Measurements from ENCODE around the gene CXCL11.

Gene CXCL11

GRCh38 chr4:76011700-76012387 is 24.0 kb downstream of the CXCL11 start:
- no peak for TF ChIP-seq ZBTB7A (IDR thresholded peaks at IDR 0.05; ENCODE audit: low read depth)
- TF ChIP-seq NFIC (IDR thresholded peaks at IDR 0.05), result no peak
- no peak for TF ChIP-seq FOXM1 (IDR thresholded peaks at IDR 0.05; ENCODE audit: borderline replicate concordance, low read depth)
- TF ChIP-seq TCF12 (IDR thresholded peaks at IDR 0.05; ENCODE audit: low read depth), result no peak
- no peak for TF ChIP-seq EGR1 (IDR thresholded peaks at IDR 0.05)
- TF ChIP-seq, protein P1, sequence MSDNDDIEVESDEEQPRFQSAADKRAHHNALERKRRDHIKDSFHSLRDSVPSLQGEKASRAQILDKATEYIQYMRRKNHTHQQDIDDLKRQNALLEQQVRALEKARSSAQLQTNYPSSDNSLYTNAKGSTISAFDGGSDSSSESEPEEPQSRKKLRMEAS (IDR thresholded peaks at IDR 0.05), result no peak
- no peak for TF ChIP-seq EP300 (IDR thresholded peaks at IDR 0.05; ENCODE audit: borderline replicate concordance)
- TF ChIP-seq CREB1 (IDR thresholded peaks at IDR 0.05; ENCODE audit: low read depth), result no peak
- TF ChIP-seq YY1 (IDR thresholded peaks at IDR 0.05; ENCODE audit: low read depth), result no peak
- TF ChIP-seq REST (IDR thresholded peaks at IDR 0.05; ENCODE audit: low read depth), result no peak
- TF ChIP-seq TEAD4 (IDR thresholded peaks at IDR 0.05), result no peak
- no peak for TF ChIP-seq CEBPB (IDR thresholded peaks at IDR 0.05)
- TF ChIP-seq RAD21 (IDR thresholded peaks at IDR 0.05; ENCODE audit: low read depth), result no peak
- no peak for TF ChIP-seq TAF1 (IDR thresholded peaks at IDR 0.05; ENCODE audit: low read depth)

DNA sequence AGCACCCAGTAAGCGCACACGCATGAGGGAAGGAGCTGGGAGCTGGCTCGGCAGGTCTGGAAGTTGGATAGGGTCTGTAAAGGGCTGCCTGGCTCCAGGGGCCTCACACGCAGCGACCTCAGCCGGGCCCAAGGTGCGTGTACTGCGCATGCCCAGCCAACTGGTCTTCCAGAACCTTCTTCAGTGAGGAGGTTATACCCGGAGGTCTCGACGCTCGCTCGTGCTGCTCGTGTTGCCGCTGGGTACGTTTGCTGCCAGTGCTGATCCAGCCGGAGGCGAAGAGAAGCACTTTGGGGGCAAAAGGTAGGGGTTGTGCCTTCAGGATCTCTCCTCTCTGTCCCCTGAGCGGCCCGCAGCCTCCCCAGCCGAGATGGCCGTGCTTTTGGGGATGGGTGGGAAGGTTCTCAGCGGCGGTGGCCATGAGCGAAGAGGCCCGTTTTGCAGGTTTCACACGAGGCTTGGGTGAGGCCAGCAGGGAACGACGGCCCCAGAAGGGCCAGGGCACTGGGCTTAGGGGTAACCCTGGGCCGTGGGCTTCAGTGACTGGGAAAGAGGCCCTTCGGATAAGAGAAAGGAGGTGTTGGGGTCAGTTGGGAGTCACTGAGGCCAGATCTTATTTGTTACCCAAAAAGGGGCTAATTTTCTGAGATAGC is 24.7 kb downstream of the CXCL11 start:
- TF ChIP-seq TAF1 (IDR thresholded peaks at IDR 0.05; ENCODE audit: low read depth), result no peak
- TF ChIP-seq, protein P1 (IDR thresholded peaks at IDR 0.05), result no peak
- TF ChIP-seq YY1 (IDR thresholded peaks at IDR 0.05; ENCODE audit: low read depth), result no peak
- TF ChIP-seq NFIC (IDR thresholded peaks at IDR 0.05), result no peak
- no peak for TF ChIP-seq EGR1 (IDR thresholded peaks at IDR 0.05)
- no peak for TF ChIP-seq REST (IDR thresholded peaks at IDR 0.05; ENCODE audit: low read depth)
- TF ChIP-seq CREB1 (IDR thresholded peaks at IDR 0.05; ENCODE audit: low read depth), result no peak
- no peak for TF ChIP-seq FOXM1 (IDR thresholded peaks at IDR 0.05; ENCODE audit: borderline replicate concordance, low read depth)
- TF ChIP-seq USF1 (IDR thresholded peaks at IDR 0.05), result no peak
- TF ChIP-seq EP300 (IDR thresholded peaks at IDR 0.05; ENCODE audit: borderline replicate concordance), result no peak
- TF ChIP-seq RAD21 (IDR thresholded peaks at IDR 0.05; ENCODE audit: low read depth), result no peak
- TF ChIP-seq TEAD4 (IDR thresholded peaks at IDR 0.05), result no peak
- TF ChIP-seq CEBPB (IDR thresholded peaks at IDR 0.05), result no peak
- no peak for TF ChIP-seq ZBTB7A (IDR thresholded peaks at IDR 0.05; ENCODE audit: low read depth)
- TF ChIP-seq TCF12 (IDR thresholded peaks at IDR 0.05; ENCODE audit: low read depth), result no peak

DNA sequence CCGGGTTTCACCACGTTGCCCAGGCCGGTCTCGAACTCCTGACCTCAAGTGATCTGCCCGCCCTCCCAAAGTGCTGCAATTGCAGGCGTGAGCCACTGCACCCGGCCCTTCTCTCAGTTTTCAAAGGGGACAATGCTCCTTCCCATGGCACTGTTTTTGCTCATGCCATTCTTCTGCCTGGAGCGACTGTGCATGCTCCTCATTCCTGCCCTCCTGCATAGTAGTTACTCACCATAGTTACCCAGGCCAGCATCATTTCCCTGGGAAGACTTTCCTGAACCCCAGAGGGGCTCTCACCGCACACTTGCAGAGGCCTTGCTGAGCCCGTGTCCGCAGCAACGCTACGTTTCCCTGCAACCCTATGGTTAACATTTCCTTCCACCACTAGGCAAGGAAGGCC is 25.3 kb downstream of the CXCL11 start:
- TF ChIP-seq ZBTB7A (IDR thresholded peaks at IDR 0.05; ENCODE audit: low read depth), result no peak
- TF ChIP-seq YY1 (IDR thresholded peaks at IDR 0.05; ENCODE audit: low read depth), result no peak
- TF ChIP-seq CREB1 (IDR thresholded peaks at IDR 0.05; ENCODE audit: low read depth), result no peak
- TF ChIP-seq TAF1 (IDR thresholded peaks at IDR 0.05; ENCODE audit: low read depth), result no peak
- no peak for TF ChIP-seq FOXM1 (IDR thresholded peaks at IDR 0.05; ENCODE audit: borderline replicate concordance, low read depth)
- TF ChIP-seq USF1 (IDR thresholded peaks at IDR 0.05), result no peak
- no peak for TF ChIP-seq TCF12 (IDR thresholded peaks at IDR 0.05; ENCODE audit: low read depth)
- TF ChIP-seq NFIC (IDR thresholded peaks at IDR 0.05), result no peak
- TF ChIP-seq CEBPB (IDR thresholded peaks at IDR 0.05), result no peak
- no peak for TF ChIP-seq REST (IDR thresholded peaks at IDR 0.05; ENCODE audit: low read depth)
- TF ChIP-seq, protein P1 (IDR thresholded peaks at IDR 0.05), result no peak
- no peak for TF ChIP-seq RAD21 (IDR thresholded peaks at IDR 0.05; ENCODE audit: low read depth)
- TF ChIP-seq EP300 (IDR thresholded peaks at IDR 0.05; ENCODE audit: borderline replicate concordance), result no peak
- TF ChIP-seq EGR1 (IDR thresholded peaks at IDR 0.05), result no peak
- TF ChIP-seq TEAD4 (IDR thresholded peaks at IDR 0.05), result no peak

Measured in Ishikawa (cell line).